ENCODE results near the gene PKHD1.

Gene PKHD1

DNA sequence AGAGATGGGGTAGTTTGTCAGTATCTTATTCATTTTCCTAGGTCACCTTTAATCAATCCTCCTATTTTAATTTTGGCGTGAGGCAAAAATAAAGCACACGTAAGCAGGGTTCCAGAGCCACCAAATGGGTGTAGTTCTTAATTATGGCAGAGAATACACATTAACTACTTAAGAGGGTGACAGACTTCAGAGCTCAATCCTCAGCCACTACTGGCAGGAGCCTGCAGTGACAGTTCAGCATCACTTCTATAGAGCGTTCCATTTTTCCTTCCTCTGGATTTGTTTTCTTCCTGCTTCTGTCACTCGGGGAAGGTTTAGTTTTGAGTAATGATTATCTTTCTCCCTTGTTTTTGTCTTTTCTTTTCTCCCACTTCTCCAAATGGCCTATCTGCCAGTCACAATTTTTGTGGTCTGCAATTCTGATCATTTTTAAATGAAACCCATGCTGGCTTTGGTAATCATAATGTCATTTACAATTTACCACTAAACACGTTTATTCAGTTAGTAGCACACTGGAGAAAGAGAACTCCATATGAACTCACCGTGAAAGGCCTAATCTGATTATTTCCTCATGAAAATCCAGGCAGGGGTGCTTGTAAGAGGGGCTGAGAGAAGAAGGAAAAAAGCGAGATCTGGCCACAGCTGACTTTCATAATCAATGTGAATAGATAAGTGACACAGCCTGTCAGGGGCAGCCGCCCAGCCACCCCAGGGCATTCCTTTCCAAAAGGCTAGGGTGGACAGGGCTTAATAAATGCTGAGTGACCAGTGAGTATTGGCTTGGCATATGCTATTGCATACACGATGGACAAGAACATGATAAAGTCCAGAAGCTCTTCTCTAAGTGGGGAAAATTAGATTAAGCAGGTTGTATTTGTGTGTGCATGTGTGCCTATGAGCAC lies 412.1 kb downstream of the PKHD1 start:
- no peak for DNase-seq

- no peak for DNase-seq
Measured at GRCh38 chr6:51663525-51663924, 423.9 kb downstream of the PKHD1 start.

GRCh38 chr6:51660767-51661166 lies 426.6 kb downstream of the PKHD1 start:
- no peak for DNase-seq

DNA sequence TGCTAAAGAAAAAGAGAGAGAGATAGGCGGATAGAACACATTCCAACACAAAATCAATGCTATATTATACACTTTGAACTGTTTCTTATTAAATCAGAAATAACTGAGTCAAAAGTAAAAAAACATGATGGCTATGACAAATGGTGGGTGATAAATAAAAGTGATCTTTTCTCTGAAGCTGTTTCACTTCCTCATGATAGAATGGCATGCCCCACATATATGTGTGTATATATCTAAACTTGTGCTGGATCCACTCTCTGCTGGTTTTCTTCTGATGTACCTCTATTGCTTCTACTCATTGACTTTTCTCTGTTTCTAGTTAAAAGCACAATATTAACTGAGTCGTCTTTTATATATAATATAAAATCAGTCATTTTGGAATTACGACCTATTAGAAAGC lies 429.9 kb downstream of the PKHD1 start:
- DNase-seq = no peak

DNA sequence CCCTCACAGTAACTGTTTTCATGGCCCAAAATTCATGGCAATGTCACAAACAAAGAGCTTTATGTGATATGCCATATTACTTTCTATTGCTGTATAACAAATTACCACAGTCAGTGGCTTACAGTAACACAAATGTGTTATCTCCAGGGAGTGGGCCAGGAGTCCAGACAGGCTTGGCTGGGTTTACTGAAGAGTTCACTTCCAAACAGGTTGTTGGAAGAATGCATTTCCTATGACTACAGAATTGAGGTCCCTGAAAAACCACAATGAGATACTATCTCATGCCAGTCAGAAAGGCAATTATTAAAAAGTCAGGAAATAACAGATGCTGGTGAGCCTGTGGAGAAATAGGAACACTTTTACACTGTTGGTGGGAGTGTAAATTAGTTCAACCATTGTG lies 431.9 kb downstream of the PKHD1 start:
- DNase-seq = no peak

DNA sequence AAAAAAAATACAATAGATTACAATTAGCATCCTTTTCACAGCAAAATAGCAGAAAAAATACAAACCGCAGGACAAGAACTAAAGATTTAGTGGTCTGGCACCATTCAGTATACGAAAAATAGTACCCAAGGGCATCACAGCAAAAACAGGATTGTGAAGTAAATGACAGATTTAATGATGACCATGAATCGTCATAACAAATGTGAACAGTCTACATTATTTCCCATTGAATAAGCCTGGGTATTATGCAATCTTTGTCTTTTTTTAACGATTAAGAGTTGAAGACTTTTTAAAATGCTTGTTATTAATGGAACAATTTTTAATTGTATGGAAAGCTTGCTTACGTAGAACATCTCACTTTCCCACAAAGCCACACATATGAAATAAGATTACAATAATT lies 432.8 kb downstream of the PKHD1 start:
- DNase-seq = no peak

- no peak for DNase-seq
Measured at GRCh38 chr6:51651132-51651817, 436.1 kb downstream of the PKHD1 start.

DNA sequence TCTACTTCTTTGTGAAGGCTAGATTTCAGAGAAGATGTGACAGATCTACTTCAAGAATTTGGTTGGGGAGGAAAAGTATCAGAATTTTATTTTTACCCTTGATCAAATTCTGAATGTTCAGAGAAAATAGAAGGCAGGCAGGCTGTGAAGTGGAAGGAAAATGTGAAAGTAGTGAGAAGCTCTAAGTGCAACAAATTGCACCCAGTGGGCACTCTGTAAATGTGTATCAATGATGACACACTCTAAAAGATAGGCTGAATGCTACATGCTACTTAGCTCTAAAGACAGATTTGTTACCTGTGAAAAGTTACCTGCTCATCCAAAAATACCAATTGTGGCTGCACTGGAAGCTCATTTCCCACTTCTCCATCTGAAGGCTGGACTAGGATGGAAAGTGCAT lies 438.6 kb downstream of the PKHD1 start:
- no peak for DNase-seq

GRCh38 chr6:51648236-51648635 lies 439.2 kb downstream of the PKHD1 start:
- DNase-seq = no peak

DNA sequence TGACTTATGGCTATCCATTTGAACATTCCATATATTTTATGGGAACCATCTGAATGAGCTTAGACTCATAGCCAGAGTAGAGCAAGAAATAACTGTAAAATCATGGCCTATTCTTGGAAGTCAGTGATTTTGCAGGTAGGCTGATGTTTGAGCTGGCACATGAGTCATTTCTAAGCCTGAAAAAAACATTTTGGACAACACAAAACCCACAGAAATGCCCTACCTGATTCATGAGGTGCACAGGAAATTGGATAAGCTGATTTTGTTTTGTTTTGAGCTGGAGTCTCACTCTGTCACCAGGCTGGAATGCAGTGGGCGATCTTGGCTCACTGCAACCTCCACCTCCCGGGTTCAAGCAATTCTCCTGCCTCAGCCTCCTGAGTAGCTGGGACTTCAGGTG lies 443.0 kb downstream of the PKHD1 start:
- DNase-seq = no peak

GRCh38 chr6:51640021-51640420 lies 447.4 kb downstream of the PKHD1 start:
- DNase-seq = peak; percentile 3

GRCh38 chr6:51633424-51633823 lies 454.0 kb downstream of the PKHD1 start:
- DNase-seq = no peak

- no peak for DNase-seq
Measured at GRCh38 chr6:51630011-51630410, 457.4 kb downstream of the PKHD1 start.

DNA sequence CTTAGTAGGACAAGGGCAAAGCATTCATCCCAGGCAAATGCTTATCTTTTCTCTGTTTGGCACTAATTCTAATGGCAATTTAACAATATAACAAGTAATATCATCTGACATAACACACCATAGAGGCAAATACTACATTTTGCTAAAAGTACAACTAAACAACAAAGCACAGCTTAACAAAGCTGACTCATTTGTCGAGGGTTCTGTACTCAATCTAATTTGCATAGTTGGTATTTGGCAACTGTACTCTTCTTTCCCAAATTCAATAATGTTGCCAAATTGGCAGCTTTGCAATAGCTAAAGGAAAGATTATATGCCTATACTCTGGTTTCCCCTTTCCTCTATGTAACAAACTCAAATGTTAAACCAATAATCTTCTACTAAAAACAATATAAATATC lies 461.0 kb downstream of the PKHD1 start:
- DNase-seq = no peak

DNA sequence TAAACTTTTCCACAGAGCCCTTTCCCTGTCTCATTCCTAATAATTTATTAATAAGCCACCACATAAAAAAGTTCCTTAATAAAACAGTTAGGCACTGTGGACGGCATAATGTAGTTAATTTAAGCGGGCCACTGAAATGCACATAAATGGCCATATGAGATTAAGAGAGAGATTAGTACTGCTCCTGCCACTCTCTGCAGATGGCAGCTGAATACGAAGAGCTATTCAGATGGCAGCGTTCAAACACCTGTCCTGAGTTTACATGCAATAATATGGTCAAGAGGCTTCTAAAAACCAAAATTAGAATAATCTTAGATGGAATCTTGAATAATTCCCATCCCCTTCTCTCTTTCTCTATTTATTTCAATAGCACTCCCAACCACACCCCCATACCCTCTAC lies 461.8 kb downstream of the PKHD1 start:
- no peak for DNase-seq

GRCh38 chr6:51620971-51621370 lies 466.4 kb downstream of the PKHD1 start:
- no peak for DNase-seq

GRCh38 chr6:51619042-51619799 lies 468.2 kb downstream of the PKHD1 start:
- no peak for DNase-seq

GRCh38 chr6:51618563-51618962 lies 468.9 kb downstream of the PKHD1 start:
- no peak for DNase-seq

- no peak for DNase-seq
Measured at GRCh38 chr6:51617751-51618150, 469.7 kb downstream of the PKHD1 start.

DNA sequence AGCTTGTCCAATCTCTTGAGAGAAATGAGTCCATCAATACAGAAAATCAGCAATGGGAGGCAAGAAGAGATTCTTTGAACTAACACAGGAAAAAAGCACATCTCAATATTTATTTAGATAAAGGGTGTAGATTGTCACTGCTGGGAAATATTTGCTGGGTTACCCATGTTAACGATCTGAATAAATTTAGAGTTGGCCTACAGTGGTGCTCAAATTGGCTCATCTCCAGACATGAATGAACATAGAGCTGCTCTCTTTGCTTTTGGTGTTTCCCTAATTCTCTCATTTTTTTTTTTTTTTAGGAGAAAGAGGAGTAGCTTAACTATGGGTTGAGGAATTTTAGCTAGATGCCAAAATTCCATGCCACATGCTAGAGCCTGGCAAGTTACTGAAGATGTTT lies 471.2 kb downstream of the PKHD1 start:
- DNase-seq = no peak

GRCh38 chr6:51614725-51615124 lies 472.7 kb downstream of the PKHD1 start:
- DNase-seq = no peak

DNA sequence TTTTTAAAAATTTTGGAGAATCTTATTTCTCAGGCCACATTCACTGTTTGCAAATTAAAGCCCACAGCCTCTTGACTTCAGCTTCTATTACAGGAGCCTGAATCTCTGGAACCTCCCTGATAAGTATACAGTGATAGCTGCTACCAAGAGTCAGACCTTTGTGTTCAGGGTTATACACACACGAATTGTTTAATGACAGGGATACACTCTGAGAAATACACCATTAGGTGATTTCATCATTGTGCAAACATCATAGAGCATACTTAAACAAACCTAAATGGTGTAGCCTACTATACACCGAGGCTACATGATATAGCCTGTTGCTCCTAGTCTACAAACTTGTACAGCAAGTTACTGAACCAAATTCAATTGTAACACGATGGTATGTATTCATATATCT lies 473.9 kb downstream of the PKHD1 start:
- DNase-seq = no peak

GRCh38 chr6:51608932-51609331 lies 478.5 kb downstream of the PKHD1 start:
- DNase-seq = no peak

DNA sequence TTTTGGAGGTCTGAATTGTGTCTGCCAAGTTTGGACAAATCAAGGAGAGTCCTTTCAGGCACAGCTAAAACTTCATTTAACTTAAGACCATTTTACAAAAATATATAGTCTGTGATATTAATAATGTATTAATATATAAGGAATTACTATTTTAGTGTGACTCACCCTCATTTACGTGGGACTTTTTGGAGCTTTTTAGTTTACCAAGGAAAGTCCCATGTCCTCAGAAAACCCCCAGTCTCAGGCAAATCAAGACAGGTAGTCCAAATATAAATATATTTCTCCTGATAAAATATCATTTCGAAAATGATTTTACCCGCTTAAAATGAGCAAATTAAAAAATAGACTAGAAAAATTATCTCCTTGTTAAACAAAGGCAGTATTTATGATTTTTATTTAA lies 479.0 kb downstream of the PKHD1 start:
- DNase-seq = no peak

Measured in midbrain (tissue), 1 donor.